ENCODE results near the gene PKP1.

The PKP1 gene

DNA sequence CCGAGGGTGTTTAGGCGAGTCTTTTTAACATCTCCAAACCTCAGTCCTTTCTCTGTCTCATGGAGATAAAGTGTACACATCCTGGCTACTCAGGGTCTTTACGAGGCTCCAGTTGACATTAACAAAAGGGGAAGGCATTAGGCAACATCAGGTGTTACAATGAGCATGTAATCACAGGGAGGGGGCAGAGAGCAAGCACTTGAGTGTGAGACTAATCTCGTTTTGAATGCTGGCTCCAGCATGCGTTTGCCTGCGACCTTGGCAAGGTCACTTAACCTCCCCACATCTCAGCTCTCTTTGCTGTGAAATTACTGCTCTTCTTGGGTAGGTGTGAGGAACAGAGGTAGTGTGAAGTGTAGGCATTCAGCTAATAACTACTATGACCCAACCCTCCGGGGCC, 91.1 kb downstream of the PKP1 start:
- H3K4me3 ChIP-seq (ENCODE audit: low read depth in 1 of 2, low read length in 2 of 2): no peak overlapping the region
- no peaks in the 10 kb centered on the region for H3K9me3 ChIP-seq (ENCODE audit: control insufficient read depth in 1 of 2, low read length in 2 of 2)
- no peak overlapping the region for H3K27ac ChIP-seq (ENCODE audit: low read depth, low read length)
- H3K27me3 ChIP-seq (ENCODE audit: control insufficient read depth in 1 of 2, insufficient read depth in 2 of 2, low read length in 2 of 2): peaks cover 25 to 46% of the 10 kb centered on the region in 2 donors
- no peaks in the 10 kb centered on the region for H3K36me3 ChIP-seq (ENCODE audit: control insufficient read depth in 1 of 2, insufficient read depth in 2 of 2, low read length in 2 of 2)
- no peak overlapping the region for H3K9ac ChIP-seq (ENCODE audit: low read depth in 1 of 2, low read length in 2 of 2)
- no peaks in the 10 kb centered on the region for H3K4me1 ChIP-seq (ENCODE audit: control insufficient read depth in 1 of 2, insufficient read depth in 2 of 2, low read length in 2 of 2)

DNA sequence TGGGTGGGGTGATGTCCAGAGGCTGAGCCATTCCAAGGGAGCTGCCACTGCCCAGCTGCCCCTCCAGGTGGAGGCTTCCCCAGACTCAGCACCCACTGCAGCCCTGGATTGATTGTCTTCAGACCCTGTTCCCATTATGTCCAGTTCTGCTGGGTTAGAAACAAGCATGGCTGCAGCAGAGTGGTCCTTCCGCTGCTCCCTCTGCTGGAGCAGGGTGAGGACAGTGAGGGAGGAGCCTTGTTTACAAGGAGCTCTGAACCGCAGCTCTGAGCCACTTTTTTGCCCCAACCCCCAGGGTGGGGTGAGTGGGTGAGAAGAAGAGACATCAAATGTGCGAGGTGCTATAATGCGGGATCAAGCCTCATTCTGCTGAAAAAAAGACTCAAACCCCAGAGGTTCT, 91.9 kb downstream of the PKP1 start:
- no peak overlapping the region for H3K4me3 ChIP-seq (ENCODE audit: low read depth in 1 of 2, low read length in 2 of 2)
- no peak overlapping the region for H3K27ac ChIP-seq (ENCODE audit: low read depth, low read length)
- H3K9ac ChIP-seq (ENCODE audit: low read depth in 1 of 2, low read length in 2 of 2): no peak overlapping the region
- peaks cover 25 to 44% of the 10 kb centered on the region in 2 donors for H3K27me3 ChIP-seq (ENCODE audit: control insufficient read depth in 1 of 2, insufficient read depth in 2 of 2, low read length in 2 of 2)
- H3K9me3 ChIP-seq (ENCODE audit: control insufficient read depth in 1 of 2, low read length in 2 of 2): no peaks in the 10 kb centered on the region
- no peaks in the 10 kb centered on the region for H3K4me1 ChIP-seq (ENCODE audit: control insufficient read depth in 1 of 2, insufficient read depth in 2 of 2, low read length in 2 of 2)
- H3K36me3 ChIP-seq (ENCODE audit: control insufficient read depth in 1 of 2, insufficient read depth in 2 of 2, low read length in 2 of 2): no peaks in the 10 kb centered on the region

DNA sequence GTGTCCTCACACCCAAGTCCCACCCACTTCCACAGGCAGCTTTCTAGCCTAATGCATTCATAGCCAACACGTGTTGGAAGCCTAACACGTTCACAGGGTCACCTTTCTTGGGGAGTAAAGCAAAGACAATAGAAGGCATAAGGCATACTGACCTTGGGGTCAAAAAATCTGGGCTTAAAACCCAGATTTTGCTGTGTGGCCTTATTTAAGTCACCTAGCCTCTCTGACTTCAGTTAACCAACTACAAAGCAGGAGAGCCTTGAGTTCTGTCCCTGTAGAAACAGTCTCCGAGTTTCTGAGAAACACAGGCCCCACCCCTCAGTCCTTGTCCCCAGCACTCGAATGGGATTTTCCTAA, 92.8 kb downstream of the PKP1 start:
- no peak overlapping the region for H3K4me3 ChIP-seq (ENCODE audit: low read depth in 1 of 2, low read length in 2 of 2)
- peaks cover 0 to 2% of the 10 kb centered on the region in 2 donors for H3K36me3 ChIP-seq (ENCODE audit: control insufficient read depth in 1 of 2, insufficient read depth in 2 of 2, low read length in 2 of 2)
- H3K27me3 ChIP-seq (ENCODE audit: control insufficient read depth in 1 of 2, insufficient read depth in 2 of 2, low read length in 2 of 2): peaks cover 25 to 42% of the 10 kb centered on the region in 2 donors
- H3K4me1 ChIP-seq (ENCODE audit: control insufficient read depth in 1 of 2, insufficient read depth in 2 of 2, low read length in 2 of 2): no peaks in the 10 kb centered on the region
- no peak overlapping the region for H3K9ac ChIP-seq (ENCODE audit: low read depth in 1 of 2, low read length in 2 of 2)
- no peak overlapping the region for H3K27ac ChIP-seq (ENCODE audit: low read depth, low read length)
- no peaks in the 10 kb centered on the region for H3K9me3 ChIP-seq (ENCODE audit: control insufficient read depth in 1 of 2, low read length in 2 of 2)

DNA sequence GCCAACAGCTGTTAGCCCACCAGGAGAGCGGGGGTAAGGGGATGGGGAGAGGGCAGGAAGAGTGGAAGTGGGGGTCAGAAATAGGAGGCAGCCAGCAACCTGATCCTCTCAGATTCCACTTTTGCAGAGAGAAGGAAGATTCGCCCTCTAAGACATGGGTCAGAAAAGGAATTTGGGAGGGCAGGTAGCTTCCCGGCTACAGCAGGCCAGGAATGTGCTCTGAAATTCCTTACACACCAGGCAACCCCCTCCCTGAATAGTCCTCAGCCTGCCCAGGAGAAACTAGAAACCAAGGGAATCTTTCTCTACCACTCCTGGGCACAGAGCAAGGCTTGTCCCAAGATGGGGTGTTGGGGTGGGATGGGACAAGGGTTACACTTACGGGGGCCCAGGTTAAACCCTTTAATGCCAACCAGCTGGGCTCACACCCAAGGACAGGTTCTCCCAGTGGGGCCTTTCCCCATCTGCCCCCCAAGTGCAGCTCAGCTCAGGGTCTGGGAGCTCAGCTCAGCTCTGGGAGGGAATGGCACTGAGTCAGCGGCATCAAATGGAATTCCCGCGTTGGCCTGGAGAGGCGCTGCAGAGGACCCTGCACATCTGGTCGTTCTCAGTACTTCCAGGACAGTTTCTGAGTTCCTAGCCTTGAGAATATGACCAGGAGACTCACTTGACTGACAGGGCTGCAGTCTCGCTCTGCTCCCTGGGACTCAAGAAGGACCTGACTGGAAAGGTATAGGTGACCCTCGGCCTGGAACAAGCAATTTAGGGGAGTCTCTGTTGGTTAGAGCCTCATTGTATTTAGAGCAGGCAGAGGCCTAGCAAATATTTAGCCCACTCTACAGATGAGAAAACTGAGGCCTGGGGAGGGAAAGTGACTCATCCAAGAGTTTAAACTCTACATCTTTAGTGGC, 93.4 kb downstream of the PKP1 start:
- H3K9ac ChIP-seq (ENCODE audit: low read depth in 1 of 2, low read length in 2 of 2): no peak overlapping the region
- H3K36me3 ChIP-seq (ENCODE audit: control insufficient read depth in 1 of 2, insufficient read depth in 2 of 2, low read length in 2 of 2): peaks cover 0 to 4% of the 10 kb centered on the region in 2 donors
- H3K9me3 ChIP-seq (ENCODE audit: control insufficient read depth in 1 of 2, low read length in 2 of 2): no peaks in the 10 kb centered on the region
- H3K27me3 ChIP-seq (ENCODE audit: control insufficient read depth in 1 of 2, insufficient read depth in 2 of 2, low read length in 2 of 2): peaks cover 25 to 42% of the 10 kb centered on the region in 2 donors
- no peaks in the 10 kb centered on the region for H3K4me1 ChIP-seq (ENCODE audit: control insufficient read depth in 1 of 2, insufficient read depth in 2 of 2, low read length in 2 of 2)
- H3K4me3 ChIP-seq (ENCODE audit: low read depth in 1 of 2, low read length in 2 of 2): no peak overlapping the region
- H3K27ac ChIP-seq (ENCODE audit: low read depth, low read length): no peak overlapping the region

DNA sequence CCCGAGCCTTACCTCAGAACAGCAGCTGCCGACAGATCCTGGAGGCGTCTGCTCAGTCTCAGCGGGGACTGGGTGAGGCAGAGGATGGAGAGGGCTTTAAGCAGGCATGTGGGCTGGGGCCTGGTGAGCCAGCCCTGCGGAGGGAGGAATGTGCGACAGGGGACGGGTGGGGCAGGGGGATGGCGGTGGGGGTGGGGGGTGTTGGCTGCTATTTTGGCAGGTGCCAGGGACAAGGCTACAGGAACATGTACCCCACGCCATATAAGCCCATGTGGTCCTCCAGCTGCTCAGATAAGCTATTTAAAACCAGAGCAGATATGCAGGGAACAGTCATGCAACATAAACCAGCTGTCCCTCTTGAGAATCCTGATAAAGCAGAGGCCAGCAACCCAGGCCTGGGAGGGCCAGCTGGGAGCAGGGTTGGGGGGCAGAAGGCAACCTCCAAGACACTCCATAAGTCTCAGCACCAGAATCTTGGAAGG, 94.3 kb downstream of the PKP1 start, which contains the start of gene TNNT2:
TNNT2 (minus strand) TSS at position 70 of the 482 bp plus-strand sequence. CDS start 4,426 bp downstream, outside the sequence.
- Histone ChIP-seq H3K9ac (ENCODE audit: low read depth in 1 of 2, low read length in 2 of 2) (no peak within 1 kb of the TSS), H3K4me3 (ENCODE audit: low read depth in 1 of 2, low read length in 2 of 2) (no peak within 1 kb of the TSS), H3K27me3 (ENCODE audit: control insufficient read depth in 1 of 2, insufficient read depth in 2 of 2, low read length in 2 of 2) (peaks cover 20 to 33% of the 10 kb centered on the region in 2 donors), H3K36me3 (ENCODE audit: control insufficient read depth in 1 of 2, insufficient read depth in 2 of 2, low read length in 2 of 2) (peaks cover 0 to 10% of the 10 kb centered on the region in 2 donors), H3K4me1 (ENCODE audit: control insufficient read depth in 1 of 2, insufficient read depth in 2 of 2, low read length in 2 of 2) (no peaks in the 10 kb centered on the region), H3K9me3 (ENCODE audit: control insufficient read depth in 1 of 2, low read length in 2 of 2) (no peaks in the 10 kb centered on the region), H3K27ac (ENCODE audit: low read depth, low read length) (no peak within 1 kb of the TSS)

DNA sequence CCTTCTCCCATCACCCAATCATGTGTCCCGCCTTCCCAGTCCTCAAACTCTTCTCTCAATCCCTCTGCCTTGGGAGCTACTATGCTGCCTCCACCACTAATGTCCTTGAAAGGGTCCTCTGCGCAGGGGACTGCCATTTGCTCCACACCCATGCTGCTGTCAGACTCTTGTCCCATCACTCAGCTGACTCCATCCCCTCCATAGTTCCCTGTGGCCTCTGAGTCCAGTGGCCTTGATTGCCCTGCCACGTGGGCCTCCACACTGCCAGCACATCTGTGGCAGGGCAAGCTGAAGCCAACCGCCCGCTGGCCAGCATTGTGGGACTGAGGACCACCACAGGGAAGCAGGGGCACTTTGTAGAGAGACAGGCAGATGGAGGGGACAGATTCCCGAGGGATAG, 95.5 kb downstream of the PKP1 start:
- Histone ChIP-seq H3K9ac (ENCODE audit: low read depth in 1 of 2, low read length in 2 of 2) (no peak overlapping the region), H3K4me3 (ENCODE audit: low read depth in 1 of 2, low read length in 2 of 2) (no peak overlapping the region), H3K9me3 (ENCODE audit: control insufficient read depth in 1 of 2, low read length in 2 of 2) (no peaks in the 10 kb centered on the region), H3K27me3 (ENCODE audit: control insufficient read depth in 1 of 2, insufficient read depth in 2 of 2, low read length in 2 of 2) (peaks cover 12 to 21% of the 10 kb centered on the region in 2 donors), H3K36me3 (ENCODE audit: control insufficient read depth in 1 of 2, insufficient read depth in 2 of 2, low read length in 2 of 2) (peaks cover 0 to 20% of the 10 kb centered on the region in 2 donors), H3K27ac (ENCODE audit: low read depth, low read length) (no peak overlapping the region), H3K4me1 (ENCODE audit: control insufficient read depth in 1 of 2, insufficient read depth in 2 of 2, low read length in 2 of 2) (no peaks in the 10 kb centered on the region)

DNA sequence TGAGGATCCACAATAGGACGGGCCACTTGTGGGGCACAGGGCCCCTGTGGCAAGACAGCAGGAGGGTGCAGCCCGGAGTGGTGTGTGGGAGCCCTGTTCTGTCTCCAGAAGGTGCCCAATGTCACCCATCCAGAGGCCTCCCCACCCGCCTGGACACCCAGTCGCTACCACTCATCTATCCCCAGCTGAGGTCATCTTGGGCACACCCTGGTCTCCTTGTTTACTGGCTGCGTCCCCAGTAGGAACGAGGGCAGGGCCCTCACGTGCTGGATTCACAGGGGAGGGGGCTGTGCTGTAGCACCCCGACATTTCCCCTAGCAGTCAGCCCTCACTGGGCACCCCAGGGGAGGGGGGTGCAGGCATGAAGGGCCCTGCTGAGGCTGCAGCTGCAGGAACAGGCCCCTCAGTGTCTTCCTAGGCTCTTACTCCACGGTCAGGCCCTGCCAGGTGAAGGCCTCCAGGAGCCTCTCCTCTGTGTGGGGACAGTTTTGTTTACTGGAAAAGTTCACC, 96.5 kb downstream of the PKP1 start:
- peaks cover 12 to 16% of the 10 kb centered on the region in 2 donors for H3K27me3 ChIP-seq (ENCODE audit: control insufficient read depth in 1 of 2, insufficient read depth in 2 of 2, low read length in 2 of 2)
- no peak overlapping the region for H3K9ac ChIP-seq (ENCODE audit: low read depth in 1 of 2, low read length in 2 of 2)

DNA sequence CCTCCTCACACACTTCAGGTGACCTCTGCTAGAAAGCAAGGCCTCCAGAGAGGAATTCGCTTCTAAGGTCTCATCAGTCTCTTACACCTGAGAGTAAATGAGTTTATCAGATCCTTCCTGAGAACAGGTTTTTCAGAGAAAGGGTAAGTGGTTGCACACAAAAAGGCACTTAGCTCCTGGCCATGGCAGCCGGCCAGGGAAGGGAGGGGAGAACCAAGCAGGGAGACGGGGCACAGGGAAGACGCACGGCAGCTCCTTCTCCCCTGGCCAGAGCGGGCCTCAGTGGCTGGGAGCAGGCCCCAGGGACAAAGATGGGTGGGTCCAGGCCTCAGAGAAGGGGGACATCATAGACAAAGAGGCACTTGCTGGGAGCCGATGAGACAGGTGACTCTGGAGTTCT, 97.8 kb downstream of the PKP1 start:
- H3K9me3 ChIP-seq (ENCODE audit: control insufficient read depth in 1 of 2, low read length in 2 of 2): no peaks in the 10 kb centered on the region
- no peak overlapping the region for H3K4me3 ChIP-seq (ENCODE audit: low read depth in 1 of 2, low read length in 2 of 2)
- H3K36me3 ChIP-seq (ENCODE audit: control insufficient read depth in 1 of 2, insufficient read depth in 2 of 2, low read length in 2 of 2): peaks cover 12 to 41% of the 10 kb centered on the region in 2 donors
- H3K4me1 ChIP-seq (ENCODE audit: control insufficient read depth in 1 of 2, insufficient read depth in 2 of 2, low read length in 2 of 2): peaks cover 0 to 3% of the 10 kb centered on the region in 2 donors
- peaks cover 0 to 10% of the 10 kb centered on the region in 2 donors for H3K27me3 ChIP-seq (ENCODE audit: control insufficient read depth in 1 of 2, insufficient read depth in 2 of 2, low read length in 2 of 2)
- H3K27ac ChIP-seq (ENCODE audit: low read depth, low read length): no peak overlapping the region
- no peak overlapping the region for H3K9ac ChIP-seq (ENCODE audit: low read depth in 1 of 2, low read length in 2 of 2)

More for the DNA sequence above, 96.5 kb downstream of the PKP1 start:
- no peaks in the 10 kb centered on the region for H3K9me3 ChIP-seq (ENCODE audit: control insufficient read depth in 1 of 2, low read length in 2 of 2)
- H3K36me3 ChIP-seq (ENCODE audit: control insufficient read depth in 1 of 2, insufficient read depth in 2 of 2, low read length in 2 of 2): peaks cover 8 to 29% of the 10 kb centered on the region in 2 donors
- no peaks in the 10 kb centered on the region for H3K4me1 ChIP-seq (ENCODE audit: control insufficient read depth in 1 of 2, insufficient read depth in 2 of 2, low read length in 2 of 2)
- no peak overlapping the region for H3K27ac ChIP-seq (ENCODE audit: low read depth, low read length)
- H3K4me3 ChIP-seq (ENCODE audit: low read depth in 1 of 2, low read length in 2 of 2): no peak overlapping the region

All from duodenal mucosa (tissue), 2 donors.